DOHH2 (cell line): Measurements from ENCODE around the gene CEP152.

Experiments
- CTCF ChIP-seq: fragments of 200-600 bp; sonication (generic); IDR thresholded peaks from one replicate; pipeline ENCODE4 v1.5.1; 2014; ENCODE audit warnings: antibody characterized with exemption, mild to moderate bottlenecking, low read depth, low read length; ENCODE audit not compliant: poor library complexity, severe bottlenecking
- EZH2phosphoT487 ChIP-seq: fragments of 200-600 bp; sonication (generic); IDR thresholded peaks from 2 replicates; pipeline ENCODE4 v1.6.1; 2017; ENCODE audit warnings: borderline replicate concordance, mild to moderate bottlenecking, antibody characterized with exemption, low read length, moderate library complexity, mixed read lengths

GRCh38 chr15:48802257-48802656, 8.6 kb downstream of the CEP152 start:
- TF ChIP-seq CTCF, result no peak
- no peak for TF ChIP-seq EZH2phosphoT487
